Thyroid gland (tissue), 4 donors: Measurements from ENCODE around the gene IQSEC1.

ENCODE experiments used
- CTCF ChIP-seq, 6 experiments: fragments of 200-600 bp in 3 of 6; fragments of 450-650 bp in 3 of 6; sonication (generic) in 3 of 6; IDR thresholded peaks; one replicate each; pipeline ENCODE4 v1.5.1; 2016 to 2019; ENCODE audit warnings: antibody characterized with exemption in 6 of 6, mild to moderate bottlenecking in 2 of 6, inconsistent platforms in 1 of 6, moderate library complexity in 1 of 6
- POLR2A ChIP-seq, 2 donors: fragments of 450-650 bp; IDR thresholded peaks; one replicate each; pipeline ENCODE4 v1.6.1; 2017; ENCODE audit warnings: antibody characterized with exemption in 2 of 2, mild to moderate bottlenecking in 2 of 2, moderate library complexity in 1 of 2

GRCh38 chr3:12946649-12947316 lies 126.4 kb downstream of the IQSEC1 start:
- TF ChIP-seq CTCF (IDR thresholded peaks at IDR 0.05) (no peak), POLR2A (IDR thresholded peaks at IDR 0.05) (no peak)
